ENCODE measurements around the gene XKRX. TPM values are rescaled to one million over a fixed set of nuclear protein-coding genes. Genes with fewer than 3 reads are reported as not detected.
A peak's percentile ranks its signal among the peaks of the same experiment; 100 is the strongest.

The XKRX gene
- total RNA-seq = 1 to 10 TPM; 2.0 to 2.4 TPM
- 0.34 TPM for polyA plus RNA-seq (ENCODE audit: insufficient read depth, low read depth, low replicate concordance)
- long read RNA-seq, donor 1, partial matches to known transcripts = 0 of 1 reads
- long read RNA-seq, donor 1, other reads (novel, unspliced or antisense) = 0 of 1 reads
- long read RNA-seq, donor 2 = 0 reads

GRCh38 chrX:100928660-100929613, at the start of gene XKRX:
Gene XKRX (minus strand): TSS chrX:100928917. CDS start chrX:100928304, 613 bp downstream.
- peak within 1 kb of the TSS; percentile 15 to 34 for H3K4me3 ChIP-seq
- intact Hi-C loops (cut with DNase I; ENCODE audit: low total_unique reads) = no loop called here
- WGBS, 2 donors = 0 to 1% methylated on average over 1 to 18 of the region's 51 CpGs
- H3K27ac ChIP-seq = no peak within 1 kb of the TSS
- peak; percentile 33 for DNase-seq
- TF ChIP-seq POLR2A (IDR thresholded peaks at IDR 0.05) = no peak
- TF ChIP-seq CTCF (IDR thresholded peaks at IDR 0.05) = no peak
- H3K36me3 ChIP-seq (ENCODE audit: low read depth, missing control alignments) = no peaks in the 10 kb centered on the region
- H3K4me1 ChIP-seq = no peaks in the 10 kb centered on the region
- no peaks in the 10 kb centered on the region for H3K9me3 ChIP-seq
- H3K27me3 ChIP-seq = no peaks in the 10 kb centered on the region

DNA sequence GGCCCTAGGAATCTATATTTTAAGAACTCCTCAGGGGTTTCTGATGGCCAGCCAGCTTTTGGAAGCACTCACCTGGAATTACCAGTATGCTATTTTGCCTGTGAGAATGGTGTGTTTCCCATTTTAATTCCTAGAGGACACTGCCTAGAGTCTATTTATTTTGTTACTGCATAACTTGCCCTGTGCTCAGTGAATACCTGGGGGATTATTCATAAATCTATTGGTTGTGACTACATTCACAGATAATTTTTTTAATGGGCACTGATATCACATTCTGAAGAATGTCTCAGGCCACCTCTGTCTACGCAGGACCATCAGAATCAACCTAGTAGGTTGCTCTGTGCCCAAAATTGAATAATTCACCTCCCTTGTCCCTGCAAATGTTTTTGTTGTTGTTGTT, 47.5 kb upstream of the XKRX start:
- TF ChIP-seq POLR2A (IDR thresholded peaks at IDR 0.05) (no peak), CTCF (IDR thresholded peaks at IDR 0.05) (no peak)
- Histone ChIP-seq H3K4me3 (no peak overlapping the region), H3K27me3 (no peaks in the 10 kb centered on the region), H3K9me3 (no peaks in the 10 kb centered on the region), H3K4me1 (no peaks in the 10 kb centered on the region), H3K36me3 (ENCODE audit: low read depth, missing control alignments) (no peaks in the 10 kb centered on the region), H3K27ac (no peak overlapping the region)
- intact Hi-C loops (cut with DNase I; ENCODE audit: low total_unique reads) = no loop called here
- DNase-seq = no peak
- WGBS, 2 donors = 67 to 94% methylated on average over 1 of the region's 1 CpG

GRCh38 chrX:100975212-100975611, 46.5 kb upstream of the XKRX start:
- intact Hi-C loops (cut with DNase I; ENCODE audit: low total_unique reads) = no loop called here
- Histone ChIP-seq H3K27me3 (no peaks in the 10 kb centered on the region), H3K27ac (no peak overlapping the region), H3K4me1 (no peaks in the 10 kb centered on the region), H3K36me3 (ENCODE audit: low read depth, missing control alignments) (no peaks in the 10 kb centered on the region), H3K4me3 (no peak overlapping the region), H3K9me3 (no peaks in the 10 kb centered on the region)
- TF ChIP-seq CTCF (IDR thresholded peaks at IDR 0.05) (no peak), POLR2A (IDR thresholded peaks at IDR 0.05) (no peak)
- WGBS, 2 donors = 94 to 100% methylated on average over 3 of the region's 3 CpGs
- no peak for DNase-seq

DNA sequence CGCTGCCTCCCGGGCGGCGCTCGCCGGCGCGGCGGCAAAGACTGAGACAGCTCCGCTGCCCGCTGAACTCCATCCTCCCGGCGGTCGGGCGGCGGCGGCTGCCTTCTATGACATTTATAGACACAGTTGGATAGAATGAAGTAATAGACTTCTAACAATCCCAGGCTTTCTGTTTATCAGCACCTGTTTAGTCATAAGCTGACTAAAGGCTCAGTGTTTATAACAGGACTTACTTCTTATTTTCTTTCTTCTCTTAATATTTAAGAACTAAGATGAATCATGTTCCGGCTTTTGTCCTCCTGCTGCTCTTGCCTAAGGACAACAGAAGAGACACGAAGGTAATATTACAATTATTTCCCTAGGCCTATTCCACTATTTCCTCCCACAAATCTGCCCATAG, 44.7 kb upstream of the XKRX start:
- no peak for TF ChIP-seq CTCF (IDR thresholded peaks at IDR 0.05)
- no peak for TF ChIP-seq POLR2A (IDR thresholded peaks at IDR 0.05)
- H3K36me3 ChIP-seq (ENCODE audit: low read depth, missing control alignments) = no peaks in the 10 kb centered on the region
- H3K4me3 ChIP-seq = no peak overlapping the region
- H3K9me3 ChIP-seq = no peaks in the 10 kb centered on the region
- no peaks in the 10 kb centered on the region for H3K4me1 ChIP-seq
- no peak overlapping the region for H3K27ac ChIP-seq
- no peak for DNase-seq
- H3K27me3 ChIP-seq = no peaks in the 10 kb centered on the region
- intact Hi-C loops (cut with DNase I; ENCODE audit: low total_unique reads) = no loop called here
- 40 to 91% methylated on average over 10 to 18 of the region's 19 CpGs for WGBS, 2 donors

Data from testis (tissue), 5 donors.